ENCODE measurements around the gene RPL22L1.

The RPL22L1 gene

DNA sequence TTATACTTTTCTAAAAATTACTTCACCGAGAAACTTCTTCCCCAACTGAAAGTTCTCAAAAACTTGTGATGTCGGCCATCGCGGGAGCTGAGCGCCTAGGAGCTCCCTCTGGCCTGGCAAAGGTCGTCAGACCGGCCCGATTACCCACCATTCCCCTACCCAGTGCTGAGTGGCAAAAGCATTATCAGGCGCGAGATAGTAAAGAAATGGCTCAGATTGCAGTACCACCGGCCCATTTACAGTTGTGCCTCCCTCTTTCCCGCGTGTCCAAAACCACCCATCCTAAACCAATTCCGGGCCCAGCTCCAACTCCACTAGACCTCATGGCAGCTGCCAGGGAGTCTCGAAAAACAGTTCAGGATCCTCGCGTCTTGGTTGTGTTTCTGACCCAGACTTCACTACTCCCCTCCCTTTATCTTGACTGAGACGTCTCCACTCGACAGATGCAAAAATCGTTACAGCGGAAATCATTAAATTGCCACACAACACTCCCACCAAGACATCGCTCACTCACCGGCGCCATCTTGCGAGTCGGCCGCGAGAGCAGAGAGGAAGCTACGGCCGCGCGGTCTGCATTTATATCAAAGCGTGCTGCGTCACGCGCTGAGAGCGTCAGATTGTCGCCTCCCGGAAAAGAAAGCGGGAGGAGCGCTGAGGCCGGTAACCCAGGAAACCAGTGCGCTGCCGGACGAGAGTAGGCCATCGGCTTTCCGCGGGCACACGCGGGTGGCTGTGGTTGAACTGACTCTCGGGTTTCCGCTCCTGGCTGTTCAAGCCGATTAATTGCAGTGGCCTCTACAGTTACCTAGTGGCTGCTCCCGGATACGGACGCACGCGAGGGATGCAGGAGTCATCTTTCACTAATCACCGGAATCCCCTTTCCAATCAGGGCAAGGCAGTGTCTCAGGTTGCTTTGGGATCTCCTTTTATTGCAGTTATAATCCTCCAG, at the start of gene RPL22L1 (continued):
- TF ChIP-seq GFI1B (tag by site-specific recombination; IDR thresholded peaks at IDR 0.05) (0 out of 2 replicates have a peak, but pooled peaks have one; percentile 17), ZNF654 (tag by site-specific recombination; IDR thresholded peaks at IDR 0.05; ENCODE audit: low read depth) (peak; percentile 7; the same call in 1 of the 2 replicates), ZNF416 (tag by site-specific recombination; IDR thresholded peaks at IDR 0.05) (no peak), ZNF341 (tag by site-specific recombination; IDR thresholded peaks at IDR 0.05; ENCODE audit: low read depth) (peak; percentile 95), ZNF394 (tag by site-specific recombination; IDR thresholded peaks at IDR 0.05; ENCODE audit: borderline replicate concordance) (no peak; the same call in 1 of the 2 replicates), ZNF561 (tag by site-specific recombination; IDR thresholded peaks at IDR 0.05; ENCODE audit: borderline replicate concordance) (no peak), ZNF843 (tag by site-specific recombination; IDR thresholded peaks at IDR 0.05) (no peak), ZNF629 (tag by site-specific recombination; IDR thresholded peaks at IDR 0.05) (peak; percentile 94), ZFHX2 (tag by site-specific recombination; conservative IDR thresholded peaks at IDR 0.05) (no peak; the same call in 1 of the 2 replicates), ZNF157 (tag by site-specific recombination; IDR thresholded peaks at IDR 0.05) (no peak), ZNF175 (tag by site-specific recombination; IDR thresholded peaks at IDR 0.05) (no peak), ZNF514 (tag by site-specific recombination; IDR thresholded peaks at IDR 0.05) (no peak), ZNF10 (tag by site-specific recombination; IDR thresholded peaks at IDR 0.05) (no peak), ZNF16 (tag by site-specific recombination; IDR thresholded peaks at IDR 0.05; ENCODE audit: low read depth) (no peak), ZNF530 (tag by site-specific recombination; IDR thresholded peaks at IDR 0.05; ENCODE audit: low read depth) (no peak), GLI4 (tag by site-specific recombination; IDR thresholded peaks at IDR 0.05) (0 out of 2 replicates have a peak, but pooled peaks have one; percentile 41), IKZF3 (tag by site-specific recombination; IDR thresholded peaks at IDR 0.05) (peak; percentile 66), ZNF596 (tag by site-specific recombination; IDR thresholded peaks at IDR 0.05) (no peak), ZNF776 (tag by site-specific recombination; IDR thresholded peaks at IDR 0.05; ENCODE audit: borderline replicate concordance) (no peak), ZNF707 (tag by site-specific recombination; IDR thresholded peaks at IDR 0.05) (no peak), ZNF473 (tag by site-specific recombination; IDR thresholded peaks at IDR 0.05) (no peak), ZNF558 (tag by site-specific recombination; IDR thresholded peaks at IDR 0.05) (peak; percentile 44; the same call in 1 of the 2 replicates), ZNF768 (tag by site-specific recombination; IDR thresholded peaks at IDR 0.05) (no peak)
- TF ChIP-seq, protein P1, sequence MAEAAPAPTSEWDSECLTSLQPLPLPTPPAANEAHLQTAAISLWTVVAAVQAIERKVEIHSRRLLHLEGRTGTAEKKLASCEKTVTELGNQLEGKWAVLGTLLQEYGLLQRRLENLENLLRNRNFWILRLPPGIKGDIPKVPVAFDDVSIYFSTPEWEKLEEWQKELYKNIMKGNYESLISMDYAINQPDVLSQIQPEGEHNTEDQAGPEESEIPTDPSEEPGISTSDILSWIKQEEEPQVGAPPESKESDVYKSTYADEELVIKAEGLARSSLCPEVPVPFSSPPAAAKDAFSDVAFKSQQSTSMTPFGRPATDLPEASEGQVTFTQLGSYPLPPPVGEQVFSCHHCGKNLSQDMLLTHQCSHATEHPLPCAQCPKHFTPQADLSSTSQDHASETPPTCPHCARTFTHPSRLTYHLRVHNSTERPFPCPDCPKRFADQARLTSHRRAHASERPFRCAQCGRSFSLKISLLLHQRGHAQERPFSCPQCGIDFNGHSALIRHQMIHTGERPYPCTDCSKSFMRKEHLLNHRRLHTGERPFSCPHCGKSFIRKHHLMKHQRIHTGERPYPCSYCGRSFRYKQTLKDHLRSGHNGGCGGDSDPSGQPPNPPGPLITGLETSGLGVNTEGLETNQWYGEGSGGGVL (tag by site-specific recombination; IDR thresholded peaks at IDR 0.05), result no peak
- TF ChIP-seq, protein P2, sequence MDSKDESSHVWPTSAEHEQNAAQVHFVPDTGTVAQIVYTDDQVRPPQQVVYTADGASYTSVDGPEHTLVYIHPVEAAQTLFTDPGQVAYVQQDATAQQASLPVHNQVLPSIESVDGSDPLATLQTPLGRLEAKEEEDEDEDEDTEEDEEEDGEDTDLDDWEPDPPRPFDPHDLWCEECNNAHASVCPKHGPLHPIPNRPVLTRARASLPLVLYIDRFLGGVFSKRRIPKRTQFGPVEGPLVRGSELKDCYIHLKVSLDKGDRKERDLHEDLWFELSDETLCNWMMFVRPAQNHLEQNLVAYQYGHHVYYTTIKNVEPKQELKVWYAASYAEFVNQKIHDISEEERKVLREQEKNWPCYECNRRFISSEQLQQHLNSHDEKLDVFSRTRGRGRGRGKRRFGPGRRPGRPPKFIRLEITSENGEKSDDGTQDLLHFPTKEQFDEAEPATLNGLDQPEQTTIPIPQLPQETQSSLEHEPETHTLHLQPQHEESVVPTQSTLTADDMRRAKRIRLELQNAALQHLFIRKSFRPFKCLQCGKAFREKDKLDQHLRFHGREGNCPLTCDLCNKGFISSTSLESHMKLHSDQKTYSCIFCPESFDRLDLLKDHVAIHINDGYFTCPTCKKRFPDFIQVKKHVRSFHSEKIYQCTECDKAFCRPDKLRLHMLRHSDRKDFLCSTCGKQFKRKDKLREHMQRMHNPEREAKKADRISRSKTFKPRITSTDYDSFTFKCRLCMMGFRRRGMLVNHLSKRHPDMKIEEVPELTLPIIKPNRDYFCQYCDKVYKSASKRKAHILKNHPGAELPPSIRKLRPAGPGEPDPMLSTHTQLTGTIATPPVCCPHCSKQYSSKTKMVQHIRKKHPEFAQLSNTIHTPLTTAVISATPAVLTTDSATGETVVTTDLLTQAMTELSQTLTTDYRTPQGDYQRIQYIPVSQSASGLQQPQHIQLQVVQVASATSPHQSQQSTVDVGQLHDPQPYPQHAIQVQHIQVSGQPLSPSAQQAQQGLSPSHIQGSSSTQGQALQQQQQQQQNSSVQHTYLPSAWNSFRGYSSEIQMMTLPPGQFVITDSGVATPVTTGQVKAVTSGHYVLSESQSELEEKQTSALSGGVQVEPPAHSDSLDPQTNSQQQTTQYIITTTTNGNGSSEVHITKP (tag by site-specific recombination; IDR thresholded peaks at IDR 0.05), result peak; percentile 68
- TF ChIP-seq, protein P3, sequence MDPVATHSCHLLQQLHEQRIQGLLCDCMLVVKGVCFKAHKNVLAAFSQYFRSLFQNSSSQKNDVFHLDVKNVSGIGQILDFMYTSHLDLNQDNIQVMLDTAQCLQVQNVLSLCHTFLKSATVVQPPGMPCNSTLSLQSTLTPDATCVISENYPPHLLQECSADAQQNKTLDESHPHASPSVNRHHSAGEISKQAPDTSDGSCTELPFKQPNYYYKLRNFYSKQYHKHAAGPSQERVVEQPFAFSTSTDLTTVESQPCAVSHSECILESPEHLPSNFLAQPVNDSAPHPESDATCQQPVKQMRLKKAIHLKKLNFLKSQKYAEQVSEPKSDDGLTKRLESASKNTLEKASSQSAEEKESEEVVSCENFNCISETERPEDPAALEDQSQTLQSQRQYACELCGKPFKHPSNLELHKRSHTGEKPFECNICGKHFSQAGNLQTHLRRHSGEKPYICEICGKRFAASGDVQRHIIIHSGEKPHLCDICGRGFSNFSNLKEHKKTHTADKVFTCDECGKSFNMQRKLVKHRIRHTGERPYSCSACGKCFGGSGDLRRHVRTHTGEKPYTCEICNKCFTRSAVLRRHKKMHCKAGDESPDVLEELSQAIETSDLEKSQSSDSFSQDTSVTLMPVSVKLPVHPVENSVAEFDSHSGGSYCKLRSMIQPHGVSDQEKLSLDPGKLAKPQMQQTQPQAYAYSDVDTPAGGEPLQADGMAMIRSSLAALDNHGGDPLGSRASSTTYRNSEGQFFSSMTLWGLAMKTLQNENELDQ (tag by site-specific recombination; IDR thresholded peaks at IDR 0.05; ENCODE audit: low read depth), result no peak
- TF ChIP-seq, protein P4, sequence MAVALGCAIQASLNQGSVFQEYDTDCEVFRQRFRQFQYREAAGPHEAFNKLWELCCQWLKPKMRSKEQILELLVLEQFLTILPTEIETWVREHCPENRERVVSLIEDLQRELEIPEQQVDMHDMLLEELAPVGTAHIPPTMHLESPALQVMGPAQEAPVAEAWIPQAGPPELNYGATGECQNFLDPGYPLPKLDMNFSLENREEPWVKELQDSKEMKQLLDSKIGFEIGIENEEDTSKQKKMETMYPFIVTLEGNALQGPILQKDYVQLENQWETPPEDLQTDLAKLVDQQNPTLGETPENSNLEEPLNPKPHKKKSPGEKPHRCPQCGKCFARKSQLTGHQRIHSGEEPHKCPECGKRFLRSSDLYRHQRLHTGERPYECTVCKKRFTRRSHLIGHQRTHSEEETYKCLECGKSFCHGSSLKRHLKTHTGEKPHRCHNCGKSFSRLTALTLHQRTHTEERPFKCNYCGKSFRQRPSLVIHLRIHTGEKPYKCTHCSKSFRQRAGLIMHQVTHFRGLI (tag by site-specific recombination; IDR thresholded peaks at IDR 0.05), result no peak; the same call in 1 of the 2 replicates
